CD14-positive monocyte (primary cell): Measurements from ENCODE around the gene KRT74. TPM values are rescaled to one million over a fixed set of nuclear protein-coding genes. Genes with fewer than 3 reads are reported as not detected.

Source experiments
- DNase-seq, 3 donors: peaks; one replicate each; pipeline ENCODE4 v3.0.0-alpha.2; 2011 to 2022
- H2AFZ ChIP-seq: 2 replicates; pipeline ENCODE4 v1.6.0; 2012; ENCODE audit warnings: mild to moderate bottlenecking, low read depth, low read length, inconsistent platforms; ENCODE audit not compliant: insufficient read depth, poor library complexity, severe bottlenecking
- H3K27ac ChIP-seq, 2 donors: 1 replicate in 1 of 2; 2 replicates in 1 of 2; pipeline ENCODE4 v1.5.1; 2012 to 2013; ENCODE audit warnings: low read length in 2 of 2, control low read depth in 1 of 2, inconsistent platforms in 1 of 2, low read depth in 1 of 2, mild to moderate bottlenecking in 1 of 2
- H3K27me3 ChIP-seq, 2 donors: one replicate each; pipeline versions ENCODE4 v1.6.0 to v1.6.1; 2011 to 2013; ENCODE audit warnings: low read length in 2 of 2; ENCODE audit not compliant: control insufficient read depth in 2 of 2, insufficient read depth in 2 of 2
- H3K36me3 ChIP-seq, 2 donors: replicated peaks in 1 of 2; 1 replicate in 1 of 2; 2 replicates in 1 of 2; pipeline versions ENCODE4 v1.5.1 to v1.6.1; 2012 to 2013; ENCODE audit warnings: low read length in 2 of 2, control low read depth in 1 of 2, inconsistent platforms in 1 of 2, mild to moderate bottlenecking in 1 of 2; ENCODE audit not compliant: insufficient read depth in 2 of 2, control insufficient read depth in 1 of 2
- H3K4me1 ChIP-seq, 2 donors: 1 replicate in 1 of 2; 2 replicates in 1 of 2; pipeline versions ENCODE4 v1.5.1 to v1.6.1; 2012 to 2013; ENCODE audit warnings: low read length in 2 of 2, control low read depth in 1 of 2, inconsistent platforms in 1 of 2, mild to moderate bottlenecking in 1 of 2, moderate library complexity in 1 of 2; ENCODE audit not compliant: insufficient read depth in 2 of 2, control insufficient read depth in 1 of 2
- H3K4me2 ChIP-seq: replicated peaks from 2 replicates; pipeline ENCODE3; 2012; ENCODE audit warnings: low read length, moderate library complexity, mild to moderate bottlenecking; ENCODE audit not compliant: poor library complexity, severe bottlenecking; ENCODE audit errors: extremely low read depth
- H3K4me3 ChIP-seq, 3 experiments: fragments of 200-600 bp in 1 of 3; sonication (generic) in 1 of 3; replicated peaks in 1 of 3; 1 replicate in 2 of 3; 2 replicates in 1 of 3; pipeline ENCODE4 v1.5.1; 2011 to 2013; ENCODE audit warnings: low read length in 3 of 3, mild to moderate bottlenecking in 3 of 3, control low read depth in 2 of 3, low read depth in 2 of 3, inconsistent platforms in 1 of 3, moderate library complexity in 1 of 3
- H3K79me2 ChIP-seq: 2 replicates; pipeline ENCODE4 v1.6.0; 2012; ENCODE audit warnings: mild to moderate bottlenecking, control low read depth, inconsistent platforms, low read length, moderate library complexity; ENCODE audit not compliant: insufficient read depth
- H3K9ac ChIP-seq: 2 replicates; pipeline ENCODE4 v1.6.0; 2017; ENCODE audit warnings: low read length, mild to moderate bottlenecking; ENCODE audit not compliant: insufficient read depth, poor library complexity, severe bottlenecking
- H3K9me3 ChIP-seq, 2 donors: replicated peaks in 1 of 2; 1 replicate in 1 of 2; 2 replicates in 1 of 2; pipeline versions ENCODE4 v1.5.1 to v1.6.1; 2012 to 2013; ENCODE audit warnings: low read length in 2 of 2, control low read depth in 1 of 2; ENCODE audit not compliant: control insufficient read depth in 1 of 2, insufficient read depth in 1 of 2
- H4K20me1 ChIP-seq: 2 replicates; pipeline ENCODE4 v1.6.0; 2012; ENCODE audit warnings: mild to moderate bottlenecking, low read length, control low read depth, moderate library complexity; ENCODE audit not compliant: insufficient read depth
- H3K27ac Mint-ChIP-seq, 7 donors: one replicate each; pipeline ENCODE4 v1.8.0; 2020; ENCODE audit warnings: mild to moderate bottlenecking in 7 of 7, mixed read lengths in 7 of 7, moderate library complexity in 6 of 7, inconsistent platforms in 2 of 7
- H3K27me3 Mint-ChIP-seq, 3 donors: one replicate each; pipeline ENCODE4 v1.8.0; 2021 to 2022; ENCODE audit warnings: low read depth in 3 of 3, mild to moderate bottlenecking in 3 of 3, mixed read lengths in 3 of 3, moderate library complexity in 3 of 3, inconsistent platforms in 1 of 3
- H3K36me3 Mint-ChIP-seq, 2 donors: one replicate each; pipeline ENCODE4 v1.8.0; 2020; ENCODE audit warnings: mixed read lengths in 2 of 2, inconsistent platforms in 1 of 2, mild to moderate bottlenecking in 1 of 2
- H3K4me1 Mint-ChIP-seq: one replicate; pipeline ENCODE4 v1.8.0; 2020; ENCODE audit warnings: mild to moderate bottlenecking, mixed read lengths
- H3K4me3 Mint-ChIP-seq, 2 donors: one replicate each; pipeline ENCODE4 v1.8.0; 2020; ENCODE audit warnings: mild to moderate bottlenecking in 2 of 2, mixed read lengths in 2 of 2, moderate library complexity in 1 of 2
- H3K9me3 Mint-ChIP-seq, 7 donors: one replicate each; pipeline ENCODE4 v1.8.0; 2020 to 2022; ENCODE audit warnings: mixed read lengths in 7 of 7, mild to moderate bottlenecking in 6 of 7, moderate library complexity in 6 of 7, inconsistent platforms in 2 of 7
- CTCF ChIP-seq: fragments of 200-600 bp; IDR thresholded peaks from one replicate; pipeline ENCODE4 v1.8.0; 2022; ENCODE audit warnings: antibody characterized with exemption, mild to moderate bottlenecking
- WGBS: methylation state at CpG from one replicate; pipeline ENCODE4 v1.1.5; 2013; ENCODE audit warnings: missing lambda C conversion rate; ENCODE audit not compliant: insufficient coverage; 5-methylcytosine and 5-hydroxymethylcytosine counted together
- intact Hi-C, 2 donors: fragments of 100-400 bp; cut with micrococcal nuclease; formaldehyde crosslinking; loops; one replicate each; pipeline versions ENCODE4 v1.15.0 to v1.15.1; 2023
- polyA plus RNA-seq, 3 donors: library from polyadenylated mRNA; depleted of rRNA in 1 of 3; unstranded in 2 of 3; stranded (reverse) in 1 of 3; fragments of 300-500 nt in 2 of 3; fragments of >200 nt in 1 of 3; fragmentation: Illumina TruSeq in 2 of 3; gene quantifications; 1 replicate in 2 of 3; 2 replicates in 1 of 3; pipeline ENCODE4 v1.2.3, GENCODE V29; 2012 to 2021

Gene KRT74
- polyA plus RNA-seq, 3 donors = not detected

GRCh38 chr12:52535574-52535973 lies 38.1 kb downstream of the KRT74 start:
- H3K9me3 ChIP-seq = no peaks in the 10 kb centered on the region
- 33% methylated on average over 1 of the region's 1 CpG for WGBS
- H3K4me2 ChIP-seq = no peak overlapping the region
- Mint-ChIP-seq H3K9me3 (peaks cover 0 to 1% (median 0%) of the 10 kb centered on the region in 7 donors), H3K36me3 (no peaks in the 10 kb centered on the region), H3K27me3 (peaks cover 3 to 4% (median 3%) of the 10 kb centered on the region in 3 donors), H3K4me1 (peaks cover 14% of the 10 kb centered on the region), H3K4me3 (no peak overlapping the region), H3K27ac (no peak overlapping the region)
- intact Hi-C loops = no loop called here
- H3K4me1 ChIP-seq = peaks cover 10 to 18% of the 10 kb centered on the region in 2 donors
- no peaks in the 10 kb centered on the region for H3K27me3 ChIP-seq
- no peaks in the 10 kb centered on the region for H3K79me2 ChIP-seq
- H3K4me3 ChIP-seq = no peak overlapping the region
- no peaks in the 10 kb centered on the region for H3K36me3 ChIP-seq
- no peak overlapping the region for H3K27ac ChIP-seq
- H2AFZ ChIP-seq = no peak overlapping the region
- TF ChIP-seq CTCF = no peak
- H4K20me1 ChIP-seq = no peaks in the 10 kb centered on the region
- no peak for DNase-seq
- no peak overlapping the region for H3K9ac ChIP-seq

- no peak overlapping the region for H3K9ac ChIP-seq
- H3K4me3 ChIP-seq = no peak overlapping the region
- H3K4me1 Mint-ChIP-seq = peaks cover 14% of the 10 kb centered on the region
- intact Hi-C loops = no loop called here
- H3K27ac ChIP-seq = no peak overlapping the region
- DNase-seq = no peak
- no peak for TF ChIP-seq CTCF
- no peaks in the 10 kb centered on the region for H3K36me3 Mint-ChIP-seq
- no peak overlapping the region for H3K4me2 ChIP-seq
- H3K27me3 Mint-ChIP-seq = peaks cover 3 to 4% (median 3%) of the 10 kb centered on the region in 3 donors
- no peaks in the 10 kb centered on the region for H3K27me3 ChIP-seq
- no peaks in the 10 kb centered on the region for H3K79me2 ChIP-seq
- H3K27ac Mint-ChIP-seq = no peak overlapping the region
- H3K36me3 ChIP-seq = no peaks in the 10 kb centered on the region
- 88% methylated on average over 2 of the region's 5 CpGs for WGBS
- no peaks in the 10 kb centered on the region for H3K9me3 ChIP-seq
- H3K4me3 Mint-ChIP-seq = no peak overlapping the region
- peaks cover 10 to 18% of the 10 kb centered on the region in 2 donors for H3K4me1 ChIP-seq
- H2AFZ ChIP-seq = no peak overlapping the region
- H3K9me3 Mint-ChIP-seq = peaks cover 0 to 1% (median 0%) of the 10 kb centered on the region in 7 donors
- H4K20me1 ChIP-seq = no peaks in the 10 kb centered on the region
Measured at GRCh38 chr12:52534482-52534881, 39.2 kb downstream of the KRT74 start.
